GM13976 (cell line): Measurements from ENCODE around the gene ENDOV.

Source experiments
- DNase-seq: peaks from one replicate; pipeline ENCODE4 v3.0.0; 2012; ENCODE audit warnings: low spot score
- CTCF ChIP-seq: IDR thresholded peaks from 2 replicates; pipeline ENCODE4 v1.5.1; 2012; ENCODE audit warnings: borderline replicate concordance, mild to moderate bottlenecking; ENCODE audit not compliant: insufficient read depth; ENCODE audit errors: extremely low read depth, missing control alignments, control extremely low read depth
- in situ Hi-C: fragments of 300-500 bp; cut with MboI; formaldehyde crosslinking; loops from one replicate; pipeline ENCODE4 v1.12.0; 2022; ENCODE audit warnings: low sequenced_read_pairs, mixed read lengths, inconsistent platforms; ENCODE audit not compliant: unreplicated experiment

ENDOV gene

GRCh38 chr17:80474961-80475909, 60.3 kb downstream of the ENDOV start:
- DNase-seq = peak; percentile 53
- in situ Hi-C loops = no loop called here
- no peak for TF ChIP-seq CTCF

- DNase-seq = peak; percentile 63
- no peak for TF ChIP-seq CTCF
- in situ Hi-C loops = no loop called here
These were observed 61.2 kb downstream of the ENDOV start, which contains the start of gene NPTX1 for GRCh38 chr17:80475910-80476876. NPTX1 (minus strand) TSS chr17:80476607; CDS start chr17:80476446, 161 bp downstream.

GRCh38 chr17:80476877-80477646, 62.1 kb downstream of the ENDOV start:
- peak; percentile 61 for DNase-seq
- no peak for TF ChIP-seq CTCF
- in situ Hi-C loops = no loop called here

- in situ Hi-C loops = no loop called here
- peak; percentile 72 for DNase-seq
- TF ChIP-seq CTCF = peak; percentile 16
These were observed 62.9 kb downstream of the ENDOV start for GRCh38 chr17:80477647-80478478.

GRCh38 chr17:80478487-80479245, 63.7 kb downstream of the ENDOV start:
- in situ Hi-C loops = no loop called here
- TF ChIP-seq CTCF = no peak
- DNase-seq = no peak
